Inferior parietal cortex (tissue), 1 donor: ENCODE data around the gene ISL2.

Experiments
- DNase-seq: peaks from one replicate; pipeline ENCODE4 v3.0.0-alpha.2; 2016; ENCODE audit errors: extremely low spot score

The ISL2 gene

GRCh38 chr15:76377217-76377616 is 40.6 kb downstream of the ISL2 start:
- DNase-seq = no peak

DNA sequence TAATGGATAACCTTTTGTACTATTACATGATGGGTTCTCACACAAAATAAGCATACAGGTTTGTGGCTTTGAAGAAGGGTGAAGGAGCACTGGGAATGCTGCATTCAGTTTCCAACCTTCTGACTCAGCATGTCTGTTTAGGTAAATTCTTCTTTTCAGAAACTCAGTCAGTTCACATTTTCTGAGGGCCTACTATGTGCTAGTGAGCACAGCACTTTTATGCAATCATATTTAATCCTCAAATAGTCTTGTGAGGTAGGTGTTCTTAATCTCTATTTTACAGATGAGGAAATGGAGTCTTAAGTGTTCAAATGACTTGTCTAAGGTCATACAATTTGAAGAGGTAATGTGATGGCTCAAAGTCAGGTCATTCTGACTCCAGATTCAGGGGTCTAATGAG is 41.2 kb downstream of the ISL2 start:
- DNase-seq = no peak

DNA sequence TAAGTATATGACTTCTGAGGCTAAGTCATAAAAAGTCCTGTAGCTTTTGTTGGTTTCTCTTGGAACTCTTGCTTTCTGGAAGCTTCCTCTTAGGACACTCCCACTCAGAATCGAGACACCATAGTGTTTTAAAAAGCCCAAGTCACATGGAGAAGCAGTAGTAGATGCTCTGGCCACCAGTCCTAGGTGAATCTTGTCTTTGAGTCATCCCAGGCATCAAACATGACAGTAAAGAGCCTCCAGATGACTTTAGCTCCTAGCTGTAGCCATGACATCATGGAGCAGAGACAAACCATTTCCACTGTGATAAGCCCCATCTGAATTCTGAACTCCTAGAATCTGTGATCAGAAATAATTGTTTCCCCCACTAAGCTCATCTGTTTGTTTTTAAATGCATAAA is 42.1 kb downstream of the ISL2 start:
- DNase-seq = no peak

GRCh38 chr15:76380249-76380648 is 43.7 kb downstream of the ISL2 start:
- DNase-seq = no peak

GRCh38 chr15:76381366-76381765 is 44.8 kb downstream of the ISL2 start:
- DNase-seq = no peak

GRCh38 chr15:76382987-76383728 is 46.6 kb downstream of the ISL2 start:
- DNase-seq = no peak

DNA sequence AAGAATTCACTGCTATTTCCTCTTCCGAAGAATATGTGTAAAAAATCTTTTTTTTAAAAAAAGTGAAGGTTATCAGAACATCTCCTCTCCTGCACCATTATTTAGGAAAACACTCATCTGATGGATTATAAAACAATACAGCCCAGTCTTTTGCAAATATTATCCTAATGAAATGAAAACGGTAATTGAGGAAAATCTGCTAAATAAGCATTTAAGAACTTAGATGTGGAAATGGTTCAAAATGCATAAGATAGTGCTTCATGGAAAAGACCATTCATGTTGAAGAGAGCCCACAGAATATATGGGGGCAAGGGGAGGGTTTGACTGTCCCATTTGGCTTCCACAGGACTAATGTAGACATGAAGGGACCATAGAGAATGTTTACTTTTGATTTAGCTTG is 47.8 kb downstream of the ISL2 start:
- DNase-seq = no peak

DNA sequence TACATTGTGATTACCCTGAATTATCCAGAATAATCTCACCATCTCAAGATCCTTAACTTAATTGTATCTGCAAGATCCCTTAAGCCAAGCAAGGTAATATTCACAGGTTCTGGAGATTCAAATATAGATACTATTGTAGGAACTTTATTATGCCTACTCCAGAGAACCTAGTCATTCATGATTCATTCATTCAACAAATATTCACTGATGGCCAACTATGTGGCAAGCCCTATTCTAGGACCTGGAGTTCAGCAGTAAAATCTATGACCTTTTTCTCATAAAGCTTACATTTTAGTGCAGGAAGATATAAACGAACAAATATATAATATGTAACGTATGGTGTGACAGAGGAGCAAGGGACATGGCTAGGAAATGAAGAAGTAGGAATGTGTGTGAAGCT is 49.6 kb downstream of the ISL2 start:
- DNase-seq = no peak

GRCh38 chr15:76386926-76387325 is 50.4 kb downstream of the ISL2 start:
- no peak for DNase-seq

GRCh38 chr15:76390571-76390970 is 54.0 kb downstream of the ISL2 start:
- DNase-seq = no peak

GRCh38 chr15:76391309-76391708 is 54.7 kb downstream of the ISL2 start:
- no peak for DNase-seq

DNA sequence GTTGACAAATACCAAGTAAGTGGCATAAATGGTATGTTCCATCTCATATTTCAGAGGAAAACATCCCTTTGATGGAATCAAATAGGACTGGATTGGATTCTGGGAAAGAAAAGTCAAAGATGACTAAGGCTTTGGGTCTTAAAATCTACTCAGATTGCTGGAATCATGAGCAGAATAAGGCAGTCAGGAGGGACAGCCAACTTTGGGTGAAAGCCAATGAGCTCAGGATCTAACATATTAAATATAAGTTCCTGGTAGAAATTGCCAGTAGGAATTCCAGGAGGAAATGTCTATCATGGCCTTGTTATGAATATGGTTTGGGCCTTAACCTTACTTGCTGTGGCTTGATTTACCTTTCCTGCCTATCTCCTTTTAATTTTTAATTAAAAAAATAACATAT is 55.3 kb downstream of the ISL2 start:
- DNase-seq = no peak
